ENCODE data around the gene TARS3. TPM values are rescaled to one million over a fixed set of nuclear protein-coding genes. Genes with fewer than 3 reads are reported as not detected.

Gene TARS3
- total and polyA plus RNA-seq, 10 donors = 5.0 to 31.0 (median 16.7) TPM

DNA sequence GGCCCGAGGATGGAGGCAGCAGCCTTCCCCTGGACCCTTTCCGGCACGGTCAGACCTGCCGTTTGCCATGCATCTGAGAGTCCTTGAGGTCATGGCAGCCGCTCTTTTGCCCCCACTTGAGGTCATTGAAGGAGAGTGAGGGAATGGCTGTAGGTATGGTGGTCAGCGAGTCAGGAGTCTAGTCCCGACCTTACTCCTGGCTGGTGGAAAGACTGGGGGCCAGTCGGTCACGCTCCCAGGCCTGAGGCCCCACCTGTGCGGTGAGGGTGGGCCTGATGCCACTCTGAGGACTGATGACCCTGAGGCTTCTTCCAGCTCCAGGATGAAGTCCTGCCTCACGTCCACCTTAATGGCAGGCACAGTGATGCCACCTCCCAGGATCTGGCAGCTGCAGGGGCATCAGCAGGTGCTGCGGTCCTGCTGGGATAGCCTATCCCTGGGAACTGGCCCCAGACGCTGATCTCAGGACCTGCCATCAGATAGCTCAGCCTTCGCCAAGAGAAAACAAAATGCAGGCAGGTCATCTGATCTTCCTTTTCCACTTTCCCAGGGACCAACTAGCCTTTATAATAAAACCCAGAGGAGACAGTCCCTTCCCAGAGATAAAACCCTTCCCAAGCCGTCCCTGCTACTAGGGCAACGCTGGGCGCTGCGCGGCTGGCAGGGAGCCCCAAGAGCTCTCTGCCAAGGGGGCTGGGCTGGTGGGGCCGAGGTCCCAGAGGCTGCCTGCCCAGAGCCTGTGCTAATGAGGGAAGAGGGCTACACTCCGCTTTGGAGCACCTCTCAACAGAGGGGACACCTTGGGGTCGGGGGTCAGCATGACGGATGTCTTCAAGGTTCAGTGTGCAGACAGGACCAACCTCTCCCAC is 114.3 kb downstream of the TARS3 start:
- no peak for TF ChIP-seq POLR2AphosphoS5 (IDR thresholded peaks at IDR 0.05)
- TF ChIP-seq, protein P1, sequence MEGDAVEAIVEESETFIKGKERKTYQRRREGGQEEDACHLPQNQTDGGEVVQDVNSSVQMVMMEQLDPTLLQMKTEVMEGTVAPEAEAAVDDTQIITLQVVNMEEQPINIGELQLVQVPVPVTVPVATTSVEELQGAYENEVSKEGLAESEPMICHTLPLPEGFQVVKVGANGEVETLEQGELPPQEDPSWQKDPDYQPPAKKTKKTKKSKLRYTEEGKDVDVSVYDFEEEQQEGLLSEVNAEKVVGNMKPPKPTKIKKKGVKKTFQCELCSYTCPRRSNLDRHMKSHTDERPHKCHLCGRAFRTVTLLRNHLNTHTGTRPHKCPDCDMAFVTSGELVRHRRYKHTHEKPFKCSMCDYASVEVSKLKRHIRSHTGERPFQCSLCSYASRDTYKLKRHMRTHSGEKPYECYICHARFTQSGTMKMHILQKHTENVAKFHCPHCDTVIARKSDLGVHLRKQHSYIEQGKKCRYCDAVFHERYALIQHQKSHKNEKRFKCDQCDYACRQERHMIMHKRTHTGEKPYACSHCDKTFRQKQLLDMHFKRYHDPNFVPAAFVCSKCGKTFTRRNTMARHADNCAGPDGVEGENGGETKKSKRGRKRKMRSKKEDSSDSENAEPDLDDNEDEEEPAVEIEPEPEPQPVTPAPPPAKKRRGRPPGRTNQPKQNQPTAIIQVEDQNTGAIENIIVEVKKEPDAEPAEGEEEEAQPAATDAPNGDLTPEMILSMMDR (IDR thresholded peaks at IDR 0.05 in 8 of 11, conservative IDR thresholded peaks at IDR 0.05 in 3 of 11) = no peak
- no peak for TF ChIP-seq POLR2A (IDR thresholded peaks at IDR 0.05)
- no peak overlapping the region for H3K27ac ChIP-seq
- intact Hi-C loops (cut with DNase I; ENCODE audit: low total_unique reads) = no loop called here
- WGBS, 5 donors = 88 to 91% (median 89%) methylated on average over 21 to 23 of the region's 23 CpGs
- H3K4me1 ChIP-seq = no peaks in the 10 kb centered on the region
- no peak for DNase-seq
- H3K36me3 ChIP-seq = no peaks in the 10 kb centered on the region
- H3K27me3 ChIP-seq (replicated peaks in 1 of 7) = peaks cover 0 to 4% (median 0%) of the 10 kb centered on the region in 7 donors
- peaks cover 0 to 1% (median 0%) of the 10 kb centered on the region in 8 donors for H3K9me3 ChIP-seq
- H3K4me3 ChIP-seq = no peak overlapping the region

DNA sequence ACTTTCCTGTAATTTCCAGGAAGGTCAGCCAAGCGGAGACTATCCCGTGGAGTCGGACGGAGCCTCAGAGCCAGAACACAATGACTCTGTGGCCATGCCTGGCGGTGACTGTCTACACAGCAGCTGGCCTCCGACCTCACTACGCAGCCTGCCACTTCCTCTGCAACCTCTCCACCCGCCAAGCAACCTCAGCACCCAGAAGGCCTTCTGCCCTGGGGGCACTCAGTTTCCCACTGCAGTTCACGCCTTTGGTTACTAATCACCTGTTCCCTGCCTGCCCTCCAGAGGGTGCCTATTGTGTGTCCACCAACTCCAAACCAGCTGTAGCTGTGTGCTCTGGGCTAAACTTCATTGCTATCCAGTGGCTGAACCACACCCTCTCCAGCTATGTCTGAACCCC is 116.1 kb downstream of the TARS3 start:
- intact Hi-C loops (cut with DNase I; ENCODE audit: low total_unique reads) = no loop called here
- TF ChIP-seq, protein P1 (IDR thresholded peaks at IDR 0.05 in 8 of 11, conservative IDR thresholded peaks at IDR 0.05 in 3 of 11) = peak in 1 of 11 experiments; percentile 9
- TF ChIP-seq POLR2AphosphoS5 (IDR thresholded peaks at IDR 0.05) (peak; percentile 17 to 67 (median 22)), POLR2A (IDR thresholded peaks at IDR 0.05) (no peak)

DNA sequence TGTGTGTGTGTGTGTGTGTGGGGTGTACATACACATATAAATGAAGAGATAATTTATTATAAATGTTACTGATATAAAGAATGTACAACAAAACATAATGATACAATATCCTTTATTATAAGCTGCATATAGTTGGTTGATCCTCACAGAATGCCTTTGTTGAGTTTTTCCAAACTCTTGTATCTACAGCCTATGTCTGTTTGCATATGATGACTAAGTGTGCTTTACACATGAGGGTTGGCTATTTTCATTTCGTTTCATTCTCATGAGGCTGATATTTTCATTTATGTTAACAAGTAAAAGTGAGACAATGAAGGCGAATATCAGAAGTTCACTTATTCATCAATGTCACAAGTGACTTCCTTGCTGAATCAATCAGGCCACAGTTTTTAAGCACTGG is 117.2 kb downstream of the TARS3 start:
- peaks cover 0 to 8% (median 0%) of the 10 kb centered on the region in 8 donors for H3K9me3 ChIP-seq
- no peak for TF ChIP-seq POLR2AphosphoS5 (IDR thresholded peaks at IDR 0.05)
- TF ChIP-seq, protein P1 (IDR thresholded peaks at IDR 0.05 in 8 of 11, conservative IDR thresholded peaks at IDR 0.05 in 3 of 11) = no peak
- no peak for TF ChIP-seq POLR2A (IDR thresholded peaks at IDR 0.05)
- H3K4me3 ChIP-seq = no peak overlapping the region
- no peaks in the 10 kb centered on the region for H3K4me1 ChIP-seq
- no peaks in the 10 kb centered on the region for H3K36me3 ChIP-seq
- no peak for DNase-seq
- intact Hi-C loops (cut with DNase I; ENCODE audit: low total_unique reads) = no loop called here
- peaks cover 0 to 6% (median 0%) of the 10 kb centered on the region in 7 donors for H3K27me3 ChIP-seq (replicated peaks in 1 of 7)
- WGBS, 5 donors = 68 to 84% (median 76%) methylated on average over 2 of the region's 2 CpGs
- H3K27ac ChIP-seq = no peak overlapping the region

More for the DNA sequence above, 116.1 kb downstream of the TARS3 start:
- WGBS, 5 donors = 71 to 84% (median 76%) methylated on average over 9 of the region's 9 CpGs
- no peak for DNase-seq
- peaks cover 0 to 8% (median 0%) of the 10 kb centered on the region in 8 donors for H3K9me3 ChIP-seq
- no peaks in the 10 kb centered on the region for H3K36me3 ChIP-seq
- H3K27me3 ChIP-seq (replicated peaks in 1 of 7) = peaks cover 0 to 5% (median 0%) of the 10 kb centered on the region in 7 donors
- peak overlapping the region in 1 of 8 donors; percentile 36 for H3K27ac ChIP-seq
- H3K4me1 ChIP-seq = no peaks in the 10 kb centered on the region
- no peak overlapping the region for H3K4me3 ChIP-seq
